Measurements from ENCODE around the gene HDAC10. TPM values are rescaled to one million over a fixed set of nuclear protein-coding genes. Genes with fewer than 3 reads are reported as not detected.

The HDAC10 gene
- 5.4 and 27.6 TPM in 2 replicates for total RNA-seq (ENCODE audit: low replicate concordance)

GRCh38 chr22:50250555-50251476 is at the start of gene HDAC10:
TSS of gene HDAC10 (minus strand) at chr22:50251265. CDS start at chr22:50251032, 233 bp downstream.
- peak within 1 kb of the TSS; percentile 83 for H3K4me3 Mint-ChIP-seq
- H3K79me2 ChIP-seq (ENCODE audit: low read depth) = peaks cover 5% of the 10 kb centered on the region
- H3K27ac Mint-ChIP-seq = no peak within 1 kb of the TSS
- TF ChIP-seq EZH2 (IDR thresholded peaks at IDR 0.05) (peak; percentile 28), EZH2phosphoT487 (IDR thresholded peaks at IDR 0.05) (no peak)
- peak; percentile 95 for DNase-seq (ENCODE audit: low spot score)
- H3K4me2 ChIP-seq = peak within 1 kb of the TSS; percentile 83
- H3K36me3 ChIP-seq = no peaks in the 10 kb centered on the region
- H3F3A ChIP-seq (ENCODE audit: low read depth) = peaks cover 30% of the 10 kb centered on the region
- H2AFZ ChIP-seq (replicated peaks) = peak within 1 kb of the TSS; percentile 81
- H3K4me1 Mint-ChIP-seq = peaks cover 10% of the 10 kb centered on the region
- peaks cover 30% of the 10 kb centered on the region for H4K20me1 ChIP-seq (ENCODE audit: low read depth)
- no peak within 1 kb of the TSS for H3K27ac ChIP-seq
- peaks cover 6% of the 10 kb centered on the region for H3K4me1 ChIP-seq
- H3K27me3 Mint-ChIP-seq (ENCODE audit: insufficient read depth, low read depth) = peaks cover 6% of the 10 kb centered on the region
- no peaks in the 10 kb centered on the region for H3K9me3 Mint-ChIP-seq
- no peaks in the 10 kb centered on the region for H3K9me3 ChIP-seq (ENCODE audit: low read depth)
- H3K36me3 Mint-ChIP-seq = no peaks in the 10 kb centered on the region
- peak within 1 kb of the TSS; percentile 63 for H3K4me3 ChIP-seq
- peak within 1 kb of the TSS; percentile 42 for H3K9ac ChIP-seq
- H3K27me3 ChIP-seq = no peaks in the 10 kb centered on the region

- H3K27ac ChIP-seq = no peak overlapping the region
- peak overlapping the region; percentile 94 for H3K4me2 ChIP-seq
- H3K36me3 ChIP-seq = no peaks in the 10 kb centered on the region
- peak overlapping the region; percentile 53 for H3K4me3 ChIP-seq
- no peaks in the 10 kb centered on the region for H3K9me3 Mint-ChIP-seq
- no peak overlapping the region for H3K27ac Mint-ChIP-seq
- H3F3A ChIP-seq (ENCODE audit: low read depth) = no peaks in the 10 kb centered on the region
- peaks cover 78% of the 10 kb centered on the region for H3K79me2 ChIP-seq (ENCODE audit: low read depth)
- H3K4me3 Mint-ChIP-seq = peak overlapping the region; percentile 59
- peaks cover 30% of the 10 kb centered on the region for H3K4me1 Mint-ChIP-seq
- H3K36me3 Mint-ChIP-seq = no peaks in the 10 kb centered on the region
- no peak for DNase-seq (ENCODE audit: low spot score)
- H4K20me1 ChIP-seq (ENCODE audit: low read depth) = peaks cover 98% of the 10 kb centered on the region
- H3K9ac ChIP-seq = no peak overlapping the region
- peaks cover 33% of the 10 kb centered on the region for H3K4me1 ChIP-seq
- H2AFZ ChIP-seq (replicated peaks) = no peak overlapping the region
- H3K27me3 Mint-ChIP-seq (ENCODE audit: insufficient read depth, low read depth) = peaks cover 6% of the 10 kb centered on the region
- TF ChIP-seq CTCF (IDR thresholded peaks at IDR 0.05) (no peak), EZH2phosphoT487 (IDR thresholded peaks at IDR 0.05) (no peak), EZH2 (IDR thresholded peaks at IDR 0.05) (no peak)
- H3K9me3 ChIP-seq (ENCODE audit: low read depth) = no peaks in the 10 kb centered on the region
- H3K27me3 ChIP-seq = peaks cover 24% of the 10 kb centered on the region
These were observed 49.7 kb upstream of the HDAC10 start for GRCh38 chr22:50300620-50301257.

GRCh38 chr22:50299785-50300619 is 48.9 kb upstream of the HDAC10 start:
- Histone ChIP-seq H3K36me3 (no peaks in the 10 kb centered on the region), H3K27me3 (peaks cover 24% of the 10 kb centered on the region), H3K9ac (no peak overlapping the region), H3K27ac (no peak overlapping the region), H3K79me2 (ENCODE audit: low read depth) (peaks cover 76% of the 10 kb centered on the region), H4K20me1 (ENCODE audit: low read depth) (peaks cover 98% of the 10 kb centered on the region), H3K9me3 (ENCODE audit: low read depth) (no peaks in the 10 kb centered on the region), H2AFZ (replicated peaks) (no peak overlapping the region), H3F3A (ENCODE audit: low read depth) (peaks cover 6% of the 10 kb centered on the region), H3K4me1 (peaks cover 30% of the 10 kb centered on the region), H3K4me2 (peak overlapping the region; percentile 94), H3K4me3 (peak overlapping the region; percentile 53)
- TF ChIP-seq EZH2phosphoT487 (IDR thresholded peaks at IDR 0.05) (peak; percentile 66), EZH2 (IDR thresholded peaks at IDR 0.05) (peak; percentile 76), CTCF (IDR thresholded peaks at IDR 0.05) (no peak)
- Mint-ChIP-seq H3K4me1 (peaks cover 34% of the 10 kb centered on the region), H3K27me3 (ENCODE audit: insufficient read depth, low read depth) (peaks cover 6% of the 10 kb centered on the region), H3K36me3 (peaks cover 2% of the 10 kb centered on the region), H3K9me3 (no peaks in the 10 kb centered on the region), H3K4me3 (no peak overlapping the region), H3K27ac (no peak overlapping the region)
- peak; percentile 67 for DNase-seq (ENCODE audit: low spot score)

Measured in neural progenitor cell (in vitro differentiated cells).